Measurements from ENCODE around the gene TEKTIP1. TPM values are rescaled to one million over a fixed set of nuclear protein-coding genes. Genes with fewer than 3 reads are reported as not detected.
A peak's percentile ranks its signal among the peaks of the same experiment; 100 is the strongest.

Gene TEKTIP1
- total RNA-seq, 1 donor from 2014 or later = 0.35 TPM

DNA sequence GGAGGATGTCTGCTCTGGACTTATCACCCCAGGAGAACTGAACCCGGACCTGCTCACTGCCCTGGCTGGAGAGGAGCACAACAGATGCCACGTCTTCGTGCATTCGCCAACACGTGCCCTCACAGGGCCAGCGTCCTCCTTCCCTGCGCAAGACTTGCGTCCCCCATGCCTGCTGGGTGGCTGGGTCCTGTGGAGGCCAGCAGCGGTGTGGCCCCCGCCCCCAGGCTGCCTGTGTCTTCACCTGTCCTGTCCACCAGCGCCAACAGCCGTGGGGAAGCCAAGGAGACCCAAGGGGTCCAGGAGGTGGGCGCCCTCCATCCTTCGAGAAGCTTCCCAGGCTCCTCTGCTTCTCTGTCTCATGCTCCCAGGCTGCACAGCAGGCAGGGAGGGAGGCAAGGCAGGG, 3.4 kb upstream of the TEKTIP1 start:
- Mint-ChIP-seq H3K36me3 (ENCODE audit: low read depth) (peaks cover 14% of the 10 kb centered on the region), H3K4me1 (ENCODE audit: low read depth) (peaks cover 5% of the 10 kb centered on the region), H3K27ac (ENCODE audit: unreplicated experiment) (no peak overlapping the region), H3K4me3 (ENCODE audit: unreplicated experiment) (no peak overlapping the region), H3K9me3 (ENCODE audit: low read depth) (no peaks in the 10 kb centered on the region), H3K27me3 (ENCODE audit: low read depth) (no peaks in the 10 kb centered on the region)
- DNase-seq (ENCODE audit: low spot score) = no peak
- no peak for TF ChIP-seq CTCF (IDR thresholded peaks at IDR 0.05)

DNA sequence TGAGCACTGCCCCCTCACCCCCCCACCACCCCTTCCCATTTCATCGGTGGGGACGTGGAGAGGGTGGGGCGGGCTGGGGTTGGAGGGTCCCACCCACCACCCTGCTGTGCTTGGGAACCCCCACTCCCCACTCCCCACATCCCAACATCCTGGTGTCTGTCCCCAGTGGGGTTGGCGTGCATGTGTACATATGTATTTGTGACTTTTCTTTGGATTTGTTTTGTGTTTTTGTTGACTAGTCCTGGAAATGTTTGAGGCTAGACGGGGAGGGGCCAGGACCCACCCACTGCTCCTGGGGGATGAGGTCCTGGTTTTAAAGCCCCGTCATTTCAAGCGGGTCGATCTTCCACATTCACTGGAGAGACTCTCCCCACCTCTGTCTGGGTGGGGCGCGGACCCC, 3.0 kb upstream of the TEKTIP1 start:
- no peak for TF ChIP-seq CTCF (IDR thresholded peaks at IDR 0.05)
- DNase-seq (ENCODE audit: low spot score) = no peak
- Mint-ChIP-seq H3K9me3 (ENCODE audit: low read depth) (no peaks in the 10 kb centered on the region), H3K4me3 (ENCODE audit: unreplicated experiment) (no peak overlapping the region), H3K27me3 (ENCODE audit: low read depth) (no peaks in the 10 kb centered on the region), H3K27ac (ENCODE audit: unreplicated experiment) (no peak overlapping the region), H3K36me3 (ENCODE audit: low read depth) (peaks cover 14% of the 10 kb centered on the region), H3K4me1 (ENCODE audit: low read depth) (peaks cover 5% of the 10 kb centered on the region)

DNA sequence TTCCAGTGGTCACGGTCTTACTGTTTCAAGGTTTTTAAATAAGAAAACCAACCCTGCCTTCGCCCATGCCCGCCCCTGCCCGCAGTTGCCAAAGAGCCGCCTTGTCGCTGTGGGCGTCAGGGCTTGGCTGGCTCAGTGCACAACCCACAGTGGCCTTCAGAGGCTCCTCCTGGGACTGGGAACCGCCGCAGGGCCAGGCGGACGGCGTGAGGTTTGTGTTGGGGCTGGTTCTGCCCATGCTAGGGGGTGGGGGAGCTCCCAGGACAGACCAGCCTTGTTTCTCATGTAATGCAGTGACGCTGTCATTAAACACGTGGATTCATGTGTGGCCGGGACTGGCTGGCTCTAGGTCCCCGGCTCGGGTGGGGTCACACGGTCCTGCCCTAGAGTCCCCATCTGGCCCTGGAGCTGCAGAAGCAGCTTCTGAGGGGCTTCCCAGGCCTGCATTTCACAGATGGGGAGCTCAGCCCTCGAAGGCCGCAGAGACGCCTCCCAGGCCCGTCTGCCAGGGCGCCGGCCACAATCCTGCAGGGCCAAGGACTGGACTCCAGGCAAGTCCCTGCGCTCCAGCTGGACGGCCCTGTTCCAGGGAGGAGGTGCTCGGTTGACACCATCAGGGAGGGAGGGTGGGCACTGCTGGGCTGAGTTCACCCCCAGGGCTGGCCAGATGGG, 2.4 kb upstream of the TEKTIP1 start:
- no peak for DNase-seq (ENCODE audit: low spot score)
- H3K27me3 Mint-ChIP-seq (ENCODE audit: low read depth) = no peaks in the 10 kb centered on the region
- no peaks in the 10 kb centered on the region for H3K9me3 Mint-ChIP-seq (ENCODE audit: low read depth)
- H3K36me3 Mint-ChIP-seq (ENCODE audit: low read depth) = peaks cover 9% of the 10 kb centered on the region
- H3K27ac Mint-ChIP-seq (ENCODE audit: unreplicated experiment) = no peak overlapping the region
- no peak overlapping the region for H3K4me3 Mint-ChIP-seq (ENCODE audit: unreplicated experiment)
- TF ChIP-seq CTCF (IDR thresholded peaks at IDR 0.05) = no peak
- peaks cover 5% of the 10 kb centered on the region for H3K4me1 Mint-ChIP-seq (ENCODE audit: low read depth)

DNA sequence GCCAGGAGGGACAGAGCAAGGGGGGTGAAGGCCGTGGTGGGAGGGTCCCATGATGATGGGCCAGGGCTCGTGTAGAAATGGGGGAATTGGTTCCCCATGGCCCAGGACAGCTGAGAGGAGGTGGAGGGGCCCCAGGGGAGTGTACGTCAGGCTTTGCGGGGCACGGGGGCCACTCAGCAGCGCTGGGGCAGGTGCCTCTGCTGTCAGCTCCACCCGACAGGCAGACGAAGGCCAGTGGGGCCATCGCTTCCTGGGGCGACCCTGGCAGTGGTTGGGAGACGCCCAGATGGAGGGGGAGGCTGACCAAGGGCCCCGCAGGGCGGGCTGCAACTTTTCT, 1.9 kb upstream of the TEKTIP1 start:
- Mint-ChIP-seq H3K4me1 (ENCODE audit: low read depth) (peaks cover 5% of the 10 kb centered on the region), H3K36me3 (ENCODE audit: low read depth) (peaks cover 9% of the 10 kb centered on the region), H3K4me3 (ENCODE audit: unreplicated experiment) (no peak overlapping the region), H3K27me3 (ENCODE audit: low read depth) (no peaks in the 10 kb centered on the region), H3K27ac (ENCODE audit: unreplicated experiment) (no peak overlapping the region), H3K9me3 (ENCODE audit: low read depth) (no peaks in the 10 kb centered on the region)
- TF ChIP-seq CTCF (IDR thresholded peaks at IDR 0.05) = no peak
- no peak for DNase-seq (ENCODE audit: low spot score)

GRCh38 chr19:3537438-3538240, 1.3 kb upstream of the TEKTIP1 start:
- H3K27ac Mint-ChIP-seq (ENCODE audit: unreplicated experiment) = peak overlapping the region; percentile 32
- no peak overlapping the region for H3K4me3 Mint-ChIP-seq (ENCODE audit: unreplicated experiment)
- no peak for TF ChIP-seq CTCF (IDR thresholded peaks at IDR 0.05)
- no peaks in the 10 kb centered on the region for H3K9me3 Mint-ChIP-seq (ENCODE audit: low read depth)
- DNase-seq (ENCODE audit: low spot score) = no peak
- peaks cover 7% of the 10 kb centered on the region for H3K36me3 Mint-ChIP-seq (ENCODE audit: low read depth)
- H3K4me1 Mint-ChIP-seq (ENCODE audit: low read depth) = peaks cover 5% of the 10 kb centered on the region
- no peaks in the 10 kb centered on the region for H3K27me3 Mint-ChIP-seq (ENCODE audit: low read depth)
